ENCODE data around the gene GSTO1.
A peak's percentile ranks its signal among the peaks of the same experiment; 100 is the strongest.
"Not testable (repeated sequence)": the region's sequence is repeated elsewhere in the genome, so short reads cannot be mapped to it uniquely, and the experiment has no call there.

The GSTO1 gene

DNA sequence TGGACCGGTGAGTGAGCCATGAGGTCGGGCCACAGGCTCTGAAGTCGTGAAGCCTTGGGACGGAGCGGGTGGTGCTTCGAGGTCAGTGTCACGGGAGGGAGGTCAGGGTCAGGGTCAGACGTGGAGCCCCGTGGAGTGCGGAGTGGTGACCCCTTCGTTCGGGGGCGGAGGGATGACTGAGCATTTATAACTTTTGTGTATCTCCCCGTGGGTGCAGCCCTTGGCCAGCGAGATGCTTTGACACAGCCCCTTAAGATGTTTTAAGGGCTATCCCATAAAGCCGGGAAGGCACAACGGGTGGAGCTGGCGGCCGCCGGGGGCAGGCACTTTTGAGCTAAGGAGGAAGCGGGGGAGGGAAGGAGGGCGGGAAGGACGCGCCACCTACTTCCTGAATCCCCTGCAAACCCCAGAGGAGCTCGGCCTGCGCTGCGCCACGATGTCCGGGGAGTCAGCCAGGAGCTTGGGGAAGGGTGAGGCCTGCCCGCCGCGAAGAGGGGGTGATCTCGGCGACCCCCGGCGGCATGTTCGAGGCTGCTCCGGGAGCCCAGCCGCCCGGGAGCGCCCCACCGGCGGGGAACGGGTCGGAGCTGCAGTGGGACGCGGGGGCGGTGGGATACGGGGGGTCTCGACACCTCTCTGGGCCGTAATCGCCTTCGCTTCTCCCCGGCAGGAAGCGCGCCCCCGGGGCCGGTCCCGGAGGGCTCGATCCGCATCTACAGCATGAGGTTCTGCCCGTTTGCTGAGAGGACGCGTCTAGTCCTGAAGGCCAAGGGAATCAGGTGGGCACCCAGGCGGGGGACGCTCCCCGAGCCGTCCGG, at the start of gene GSTO1:
Gene GSTO1, plus strand, starts transcription at position 400 of the 818 bp plus-strand sequence. Its CDS starts 37 bp downstream, at position 437.
- no peak for DNase-seq

DNA sequence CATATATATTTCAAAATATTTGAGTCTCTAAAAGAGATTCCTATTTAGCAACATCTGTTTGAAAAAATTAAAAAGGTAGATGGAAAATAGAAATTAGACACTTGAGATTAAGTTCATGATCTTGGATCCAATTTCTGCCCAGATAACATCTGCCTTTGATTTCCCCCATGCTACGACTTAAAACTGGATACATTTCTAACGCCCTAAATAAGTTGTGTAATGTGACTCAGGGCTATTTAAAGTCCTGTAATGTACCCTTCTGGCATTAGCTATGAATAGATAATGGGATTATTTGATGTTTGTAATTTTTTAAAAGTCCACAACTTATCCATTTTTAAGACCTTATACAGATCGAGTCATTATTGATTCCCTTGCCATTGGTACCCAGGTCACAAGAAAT, 46.0 kb upstream of the GSTO1 start:
- no peak for DNase-seq

DNA sequence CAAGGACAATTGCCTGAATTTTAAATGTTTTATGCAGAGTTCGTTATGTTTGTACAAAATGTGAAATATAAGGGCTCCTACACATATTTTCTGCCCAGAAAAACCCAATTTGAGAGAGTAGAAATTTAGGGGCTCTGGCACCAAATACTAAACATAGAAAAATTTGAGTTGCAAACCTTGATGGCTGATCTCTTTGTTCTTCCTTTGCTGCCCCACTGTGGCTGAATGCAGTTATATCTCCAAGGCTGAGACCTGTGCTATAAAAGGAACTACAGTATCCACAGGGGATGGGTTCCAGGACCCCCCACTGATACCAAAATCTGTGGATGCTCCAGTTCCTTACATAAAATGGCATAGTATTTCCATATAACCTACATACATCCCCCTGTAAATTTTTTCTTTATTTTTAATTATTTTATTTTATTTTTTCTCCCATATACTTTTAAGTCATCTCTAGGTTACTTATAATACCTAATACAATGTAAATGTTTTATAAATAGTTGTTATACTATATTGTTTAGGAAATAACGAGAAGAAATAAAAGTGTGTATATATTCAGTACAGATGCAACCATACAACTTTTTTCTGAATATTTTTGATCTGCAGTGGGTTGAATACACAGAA, 45.0 kb upstream of the GSTO1 start:
- no peak for DNase-seq

DNA sequence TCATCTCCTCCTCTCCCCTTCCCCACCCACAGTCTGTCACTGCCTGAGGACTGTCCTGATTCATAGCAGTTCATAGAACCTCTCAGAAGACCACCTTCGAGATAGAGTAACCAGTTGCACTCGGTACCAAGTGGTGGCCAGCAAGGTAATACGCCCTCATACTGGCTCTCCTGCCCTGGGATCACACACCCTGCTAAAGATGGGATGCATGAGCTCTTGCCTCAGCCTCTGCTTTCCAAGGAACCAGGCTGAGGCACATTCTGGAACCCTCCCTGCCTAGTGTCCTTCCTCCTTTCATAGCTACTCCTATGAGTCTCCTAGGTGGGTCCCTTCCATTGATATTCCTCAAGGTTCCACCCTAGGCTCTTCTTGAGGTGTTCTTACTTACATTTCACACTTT, 38.1 kb upstream of the GSTO1 start:
- DNase-seq = no peak

DNA sequence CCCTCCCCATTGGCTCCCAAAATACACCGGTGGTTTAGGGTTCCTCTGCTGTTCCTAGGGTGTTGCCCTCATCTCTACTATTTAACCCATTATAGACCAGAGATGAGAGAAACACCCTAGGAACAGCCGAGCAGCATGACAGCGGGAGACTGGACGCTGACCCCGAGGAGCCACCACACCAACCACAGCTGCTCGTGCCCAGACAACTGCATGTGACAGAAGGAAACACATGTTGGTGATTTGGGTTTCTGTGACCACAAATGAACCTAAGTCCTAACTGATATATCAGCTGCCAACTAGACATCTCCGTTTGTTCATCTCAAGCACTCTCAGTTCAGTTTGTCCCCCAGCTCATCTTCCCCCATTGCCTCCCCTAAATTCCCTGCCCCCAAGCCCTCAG, 35.9 kb upstream of the GSTO1 start:
- DNase-seq = no peak

DNA sequence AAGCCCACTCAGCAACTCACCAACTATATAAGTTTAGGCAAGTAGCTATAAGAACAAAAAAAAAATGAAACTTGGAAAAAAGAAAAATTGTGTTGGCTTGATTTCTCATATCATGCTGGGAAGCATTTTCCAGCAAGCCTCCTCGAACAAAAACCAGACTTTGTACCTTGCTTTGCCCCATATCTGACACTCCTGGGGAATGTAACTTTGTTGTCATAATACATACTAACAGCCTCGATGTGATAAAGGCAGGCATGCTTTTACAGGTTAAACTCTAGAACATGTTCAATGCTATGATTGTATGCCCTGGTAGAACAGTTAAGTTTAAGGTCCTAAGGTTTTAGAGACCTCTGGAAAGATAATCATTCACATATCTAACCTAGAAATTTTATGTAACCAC, 34.2 kb upstream of the GSTO1 start:
- DNase-seq = no peak

DNA sequence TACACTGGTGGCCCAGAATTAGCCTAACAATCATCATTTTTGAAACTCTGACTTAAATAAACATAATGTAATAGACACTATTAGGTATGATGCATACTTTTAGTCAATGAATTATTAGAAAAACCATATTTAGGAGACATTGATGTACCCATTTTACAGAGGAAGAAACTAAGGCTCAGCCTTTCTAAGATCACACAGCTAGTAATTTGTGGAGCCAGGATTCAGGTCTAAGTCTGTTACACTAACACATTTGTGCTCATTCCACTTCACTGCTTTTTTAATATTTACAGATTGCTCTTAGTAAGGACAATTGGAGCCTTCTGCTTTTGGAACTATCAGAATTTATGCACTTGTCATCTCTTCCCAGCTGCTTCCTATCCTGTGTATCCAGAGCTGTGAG, 31.4 kb upstream of the GSTO1 start:
- DNase-seq = no peak

DNA sequence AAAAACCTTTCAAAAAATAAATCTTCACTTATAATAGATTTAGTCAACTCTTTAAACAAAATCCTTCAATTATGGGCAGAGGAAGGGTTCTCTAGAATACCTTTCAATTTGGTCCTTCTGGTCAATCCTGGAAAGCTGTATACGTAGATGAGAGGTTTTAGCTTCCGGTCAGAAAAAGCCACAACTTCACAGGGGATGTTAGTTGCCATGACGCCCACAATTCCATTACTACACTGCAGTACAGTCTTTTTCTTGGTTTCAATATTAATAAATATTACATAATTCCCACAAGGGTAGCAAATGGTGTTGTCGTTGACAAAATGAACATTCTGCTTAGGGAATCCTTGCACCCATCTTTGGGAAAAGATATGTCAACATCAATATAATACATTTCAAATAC, 24.2 kb upstream of the GSTO1 start:
- no peak for DNase-seq

DNA sequence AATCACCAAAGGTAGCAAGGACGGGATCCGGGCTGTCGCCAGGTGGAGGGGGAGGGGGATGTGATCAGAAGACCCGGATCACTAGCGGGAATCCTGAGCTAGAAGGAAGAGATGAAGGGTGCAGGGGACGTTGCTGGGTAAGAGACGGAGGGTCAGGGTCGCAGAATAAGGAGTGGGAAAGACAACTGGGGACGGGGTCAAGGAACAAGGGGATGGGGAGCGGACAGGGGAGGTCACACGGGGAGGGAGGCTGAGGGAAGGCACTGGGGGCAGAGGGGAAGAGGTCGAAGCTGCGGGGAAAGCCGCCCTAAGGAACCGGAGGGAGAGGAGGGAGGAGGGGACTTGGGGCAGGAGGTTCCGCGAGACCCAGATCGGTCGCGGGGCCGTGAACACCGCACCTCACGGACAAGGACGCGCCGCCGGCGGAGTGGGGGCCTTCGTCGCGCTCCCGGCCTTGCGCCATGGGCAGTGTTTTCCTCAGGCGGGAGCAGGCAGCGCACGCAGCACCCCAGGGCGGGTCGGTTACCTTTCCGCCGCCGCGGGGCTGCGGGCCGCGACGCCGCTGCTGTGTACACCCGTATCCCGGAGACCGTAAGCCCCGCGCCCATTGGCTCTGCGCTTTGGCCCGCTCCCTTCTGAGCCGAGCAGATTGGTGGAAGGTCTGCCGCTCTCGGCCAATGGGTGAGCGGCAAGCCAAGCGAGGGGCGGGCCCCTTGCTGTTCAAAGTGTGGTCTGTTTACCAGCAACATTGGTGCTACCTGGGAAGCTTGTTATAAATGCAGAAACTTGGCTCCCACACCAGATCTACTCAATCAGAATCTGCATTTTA, 22.7 kb upstream of the GSTO1 start, which contains the start of gene CFAP43:
Gene CFAP43, minus strand, starts transcription at position 581 of the 829 bp plus-strand sequence. Its CDS starts 118 bp downstream, at position 463.
- DNase-seq = peak; percentile 56

DNA sequence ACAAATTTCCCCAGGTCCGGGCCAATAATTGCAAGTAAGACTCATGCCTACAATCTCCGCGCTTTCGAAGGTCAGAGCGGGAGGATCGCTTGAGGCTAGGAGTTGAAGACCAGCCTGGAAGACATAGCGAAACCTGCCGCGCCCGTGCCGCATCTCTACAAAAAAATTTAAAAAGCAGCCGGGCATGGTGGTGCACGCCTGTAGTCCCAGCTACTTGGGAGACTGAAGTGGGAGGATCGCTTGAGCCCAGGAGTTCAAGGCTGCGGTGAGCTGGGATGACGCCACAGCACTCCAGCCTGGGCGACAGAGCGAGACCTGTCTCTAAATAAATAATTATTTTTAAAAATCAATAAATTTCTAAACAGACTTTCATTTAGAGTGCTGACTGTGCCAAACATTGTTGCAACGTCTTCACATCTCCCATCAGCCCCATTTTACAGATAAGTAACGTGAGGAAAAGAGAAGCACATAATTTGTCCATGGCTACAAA, 22.0 kb upstream of the GSTO1 start:
- DNase-seq = no peak

DNA sequence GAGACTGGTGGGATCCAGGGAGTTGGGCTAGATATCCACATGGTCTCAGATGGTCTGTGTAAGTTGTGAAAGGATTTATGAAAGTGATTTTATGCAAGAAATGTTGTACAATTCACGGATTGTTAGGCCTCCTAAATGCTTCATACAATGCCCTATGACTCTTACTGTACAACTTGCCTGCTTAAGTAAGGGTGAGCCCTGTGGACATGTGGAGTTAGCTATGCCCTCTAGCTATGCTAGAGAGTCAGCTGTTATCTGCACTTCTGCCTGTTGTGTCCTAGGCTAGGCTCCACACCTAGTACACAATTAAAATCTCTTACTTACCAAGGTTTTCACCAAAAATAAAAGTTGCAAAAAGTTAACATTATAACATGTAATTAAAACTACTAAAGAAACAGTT, 20.9 kb upstream of the GSTO1 start:
- no peak for DNase-seq

DNA sequence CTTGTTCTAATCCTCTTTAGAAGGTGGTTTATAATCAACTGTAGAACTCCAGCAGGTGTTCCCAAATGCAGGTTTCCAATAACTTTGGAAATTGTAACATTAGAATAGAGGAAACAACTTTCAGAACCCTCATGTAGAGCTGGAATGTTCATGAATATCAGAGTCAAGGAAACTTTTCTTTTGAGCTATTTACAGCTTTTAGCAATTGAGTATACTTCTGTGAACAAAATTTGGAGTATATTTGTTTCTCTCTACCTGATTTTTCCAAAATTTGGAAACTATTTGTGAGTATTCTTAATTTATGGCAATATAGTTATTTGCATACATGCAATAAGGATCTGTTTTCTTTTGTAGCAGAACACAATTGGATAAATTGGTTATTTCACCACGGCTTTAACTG, 19.8 kb upstream of the GSTO1 start:
- DNase-seq = no peak

DNA sequence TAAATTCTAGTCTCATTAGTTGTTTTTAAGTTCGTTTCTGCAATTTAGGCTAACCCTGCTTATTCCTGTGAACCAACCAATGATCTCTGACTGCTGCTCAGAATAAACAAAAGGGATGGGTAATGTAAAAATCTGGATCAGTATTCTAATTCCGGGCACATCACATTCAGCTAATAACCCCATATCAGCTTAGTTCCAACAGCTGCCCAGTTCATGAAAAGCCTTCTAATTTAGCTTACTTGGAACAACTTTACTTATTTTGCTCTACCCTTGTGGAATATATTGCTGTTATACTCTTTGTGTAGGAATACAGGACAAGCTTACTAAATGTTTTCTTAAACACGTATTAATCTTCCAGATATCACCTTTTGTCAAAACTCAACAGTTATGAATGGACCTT, 18.9 kb upstream of the GSTO1 start:
- DNase-seq = no peak

DNA sequence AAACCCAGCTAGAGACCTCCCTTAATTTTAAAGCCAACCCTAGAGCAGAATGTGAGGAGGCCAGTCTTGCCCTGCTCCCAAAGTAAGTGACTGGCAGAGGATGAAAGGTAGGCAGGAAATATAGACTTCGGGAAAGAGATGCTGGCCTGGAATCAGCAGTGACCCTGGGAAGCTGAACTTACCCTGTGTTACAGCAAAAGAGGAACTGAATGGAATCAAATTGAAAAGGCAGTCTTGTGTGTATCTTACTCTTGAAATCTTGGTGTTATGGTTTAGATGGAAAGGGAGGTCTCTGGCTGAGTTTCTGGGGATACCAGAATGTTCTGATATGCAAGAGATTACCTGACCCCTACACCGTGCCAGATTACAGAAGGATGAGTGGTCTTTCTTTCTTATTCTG, 14.6 kb upstream of the GSTO1 start:
- DNase-seq = no peak

DNA sequence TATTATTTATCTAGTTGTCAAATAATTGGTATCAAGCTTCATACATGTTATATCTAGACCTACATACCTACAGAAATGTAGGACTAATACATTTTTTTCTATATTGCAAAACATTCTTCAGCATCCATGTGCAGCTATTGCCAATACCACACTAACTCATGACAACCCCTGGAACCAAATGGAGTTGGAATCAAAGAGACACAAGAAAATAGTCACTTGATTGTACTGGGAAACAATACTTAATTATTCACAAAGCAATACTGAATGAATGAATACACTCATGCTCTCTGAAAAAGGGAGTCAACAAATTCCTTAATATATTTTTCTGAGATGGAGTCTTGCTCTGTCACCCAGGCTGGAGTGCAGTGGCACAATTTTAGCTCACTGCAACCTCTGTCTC, 12.1 kb upstream of the GSTO1 start:
- no peak for DNase-seq

DNA sequence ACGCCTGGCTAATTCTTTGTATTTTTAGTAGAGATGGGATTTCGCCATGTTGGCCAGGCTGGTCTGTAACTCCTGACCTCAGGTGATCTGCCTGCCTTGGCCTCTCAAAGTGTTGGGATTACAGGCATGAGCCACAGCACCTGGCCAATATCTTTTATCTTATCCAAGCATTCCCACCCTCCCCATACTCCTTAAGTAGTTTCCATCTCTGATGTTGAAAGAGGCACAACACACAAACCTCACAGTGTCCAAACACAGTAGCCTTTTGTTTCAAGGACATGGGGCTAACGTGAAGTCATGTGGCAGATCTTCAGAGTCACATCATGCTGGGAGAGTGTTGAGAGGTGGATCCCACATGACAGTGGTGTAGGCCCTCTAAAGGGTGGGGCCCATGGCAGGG, 11.7 kb upstream of the GSTO1 start:
- not testable (repeated sequence) for DNase-seq

DNA sequence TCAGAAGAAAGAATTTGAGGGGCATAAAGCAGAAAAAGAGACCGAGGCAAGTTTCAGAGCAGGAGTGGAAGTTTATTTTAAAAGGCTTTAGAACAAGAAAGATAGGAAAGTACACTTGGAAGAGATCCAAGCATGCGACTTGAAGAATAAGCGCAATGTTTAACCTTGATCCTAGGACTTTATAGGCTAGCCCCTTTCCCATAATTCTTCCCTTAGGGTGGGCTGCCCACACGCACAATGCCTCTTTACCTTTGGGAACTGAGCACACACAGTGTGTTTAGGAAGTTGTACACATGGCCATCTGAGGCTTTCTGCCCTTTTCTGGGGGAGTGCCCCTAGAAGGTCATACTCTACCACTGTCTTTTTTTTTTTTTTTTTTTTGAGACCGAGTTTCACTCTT, 11.2 kb upstream of the GSTO1 start:
- no peak for DNase-seq

DNA sequence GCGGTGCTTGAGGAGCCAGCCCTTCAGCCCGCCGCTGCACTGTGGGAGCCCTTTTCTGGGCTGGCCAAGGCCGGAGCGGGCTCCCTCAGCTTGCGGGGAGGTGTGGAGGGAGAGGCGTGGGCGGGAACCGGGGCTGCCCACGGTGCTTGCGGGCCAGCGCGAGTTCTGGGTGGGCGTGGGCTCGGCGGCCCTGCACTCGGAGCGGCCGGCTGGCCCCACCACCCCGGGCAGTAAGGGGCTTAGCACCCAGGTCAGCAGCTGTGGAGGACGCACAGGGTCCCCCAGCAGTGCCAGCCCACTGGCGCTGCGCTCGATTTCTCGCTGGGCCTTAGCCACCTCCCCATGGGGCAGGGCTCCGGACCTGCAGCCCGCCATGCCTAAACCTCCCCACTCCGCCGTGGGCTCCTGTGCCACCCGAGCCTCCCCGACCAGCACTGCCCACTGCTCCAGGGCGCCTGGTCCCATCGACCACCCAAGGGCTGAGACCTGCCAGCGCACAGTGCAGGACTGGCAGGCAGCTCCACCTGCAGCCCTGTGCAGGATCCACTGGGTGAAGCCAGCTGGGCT, 9.5 kb upstream of the GSTO1 start:
- DNase-seq = no peak

DNA sequence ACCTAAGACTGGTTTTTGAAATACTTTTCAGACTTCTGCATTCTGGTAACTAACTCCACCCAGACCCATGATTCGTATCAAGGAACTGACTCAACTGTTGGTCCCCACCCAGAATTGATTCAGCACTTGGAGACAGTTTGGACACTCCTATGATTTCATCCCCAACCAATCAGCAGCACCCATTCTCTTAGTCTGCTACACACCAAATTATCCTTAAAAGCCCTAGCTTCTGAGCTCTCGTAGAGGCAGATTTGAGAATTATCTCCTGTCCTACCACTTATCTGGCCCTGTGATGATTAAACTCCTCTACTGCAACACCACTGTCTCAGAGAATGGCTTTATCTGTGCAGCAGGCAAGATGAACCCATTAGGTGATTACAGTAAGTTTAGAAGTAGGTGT, 7.7 kb upstream of the GSTO1 start:
- DNase-seq = no peak

DNA sequence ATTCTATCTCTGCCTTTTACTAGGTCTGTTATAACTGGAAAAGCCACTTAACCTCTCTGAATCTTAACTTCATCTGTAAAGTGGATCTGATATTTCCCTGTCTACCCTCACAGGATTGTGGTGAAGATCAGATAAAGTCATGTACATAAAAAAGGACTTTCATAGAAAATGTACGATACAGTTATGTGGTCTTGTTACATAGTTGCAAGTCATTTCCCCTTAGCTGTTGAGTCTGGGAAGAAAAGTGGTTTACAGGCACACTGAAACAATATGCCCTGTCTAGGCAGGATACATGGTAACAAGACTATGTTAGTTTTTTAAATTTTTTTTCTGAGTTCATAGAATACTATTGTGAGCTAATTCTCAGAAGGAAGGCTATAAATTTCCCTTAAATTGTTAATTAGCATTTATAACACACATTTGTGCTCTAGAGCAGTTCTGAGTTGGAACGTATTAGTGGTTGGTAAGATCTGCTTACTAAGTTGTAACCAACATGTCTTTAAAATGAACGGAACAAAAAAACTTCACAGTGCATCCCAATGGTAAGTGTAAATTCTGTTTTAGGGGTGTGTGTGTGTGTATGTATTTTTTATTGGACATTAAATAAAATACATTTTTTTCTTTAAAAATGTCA, 7.1 kb upstream of the GSTO1 start:
- DNase-seq = no peak

DNA sequence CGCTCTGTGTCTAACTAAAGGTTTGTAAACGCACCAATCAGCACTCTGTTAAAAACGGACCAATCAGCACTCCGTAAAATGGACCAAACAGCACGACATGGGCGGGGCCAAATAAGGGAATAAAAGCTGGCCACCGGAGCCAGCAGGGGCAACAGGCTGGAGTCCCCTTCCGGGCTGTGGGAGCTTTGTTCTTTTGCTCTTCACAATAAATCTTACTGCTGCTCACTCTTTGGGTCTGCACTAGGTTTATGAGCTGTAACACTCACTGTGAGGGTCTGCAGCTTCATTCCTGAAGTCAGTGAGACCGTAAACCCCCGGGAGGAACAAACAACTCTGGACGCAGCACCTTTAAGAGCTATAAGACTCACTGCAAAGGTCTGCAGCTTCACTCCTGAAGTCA, 5.8 kb upstream of the GSTO1 start:
- DNase-seq = not testable (repeated sequence)

DNA sequence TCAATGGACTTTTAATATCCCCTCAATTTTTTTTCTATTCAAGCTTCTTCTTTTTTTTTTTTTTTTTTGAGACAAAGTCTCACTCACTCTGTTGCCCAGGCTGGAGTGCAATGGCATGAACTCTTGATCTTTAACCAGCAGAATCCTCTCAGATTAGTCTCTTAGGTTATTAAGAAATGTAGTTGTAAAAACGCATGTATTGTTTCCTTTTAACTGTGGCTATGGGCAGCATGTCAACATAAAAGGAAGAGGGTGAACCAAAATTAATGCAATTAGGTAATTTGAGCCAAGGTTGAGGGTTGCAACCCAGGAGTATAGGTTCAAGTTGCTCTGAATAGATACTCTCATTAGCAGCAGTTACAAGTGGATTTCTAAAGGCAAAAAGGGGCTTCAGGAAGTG, 4.3 kb upstream of the GSTO1 start:
- DNase-seq = no peak

DNA sequence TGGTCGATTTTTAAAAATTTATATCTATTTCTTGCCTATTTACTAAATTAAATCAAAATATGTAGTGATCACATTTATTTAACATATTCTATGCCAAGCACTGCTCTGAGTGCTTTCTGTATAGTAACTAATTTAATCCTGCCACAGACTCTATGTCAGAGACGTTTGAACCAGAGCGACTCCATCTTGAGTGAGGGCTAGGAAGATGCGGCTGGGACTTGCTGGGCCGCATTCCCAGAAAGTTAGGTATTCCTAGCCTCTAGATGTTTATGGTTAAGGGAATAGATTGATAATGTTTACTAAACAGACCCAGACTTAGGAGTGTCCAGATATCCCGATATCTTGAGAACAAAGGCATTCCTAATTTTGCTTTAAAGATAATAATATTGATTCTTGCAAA, 3.2 kb upstream of the GSTO1 start:
- no peak for DNase-seq
